IMR-90 (cell line): ENCODE measurements around the gene SKAP1. TPM values are rescaled to one million over a fixed set of nuclear protein-coding genes. Genes with fewer than 3 reads are reported as not detected.

Experiments
- ATAC-seq: fragments of 200-7000 bp; cut with Tn5 transposase; 2 replicates; pipeline ENCODE4 v1.9.1; 2020; ENCODE audit warnings: low read depth, mild to moderate bottlenecking, moderate library complexity
- BruUV-seq: library from RNA; stranded (reverse); fragments of 400-500 nt; replicated peaks from 2 replicates; lab custom pipeline; 2021; lab: Mats Ljungman, UMichigan
- CTCF ChIA-PET: fragments of 300-600 bp; formaldehyde crosslinking; extraction: SDS; loops from one replicate; lab custom pipeline; 2021; ENCODE audit warnings: antibody characterized with exemption; lab: Yijun Ruan, JAX
- POLR2A ChIA-PET: fragments of 300-600 bp; sonication (Branson Sonifier 250); formaldehyde crosslinking; loops from one replicate; lab custom pipeline; 2022; ENCODE audit warnings: antibody characterized with exemption; ENCODE audit not compliant: unreplicated experiment; lab: Charles Lee
- DNase-seq: peaks from one replicate; pipeline ENCODE4 v3.0.0; 2013
- H2AFZ ChIP-seq: replicated peaks from 2 replicates; pipeline ENCODE3; 2013; ENCODE audit warnings: low read length, mild to moderate bottlenecking; ENCODE audit not compliant: poor library complexity
- H2AK5ac ChIP-seq: 2 replicates; pipeline ENCODE4 v1.6.1; 2013; ENCODE audit warnings: low read depth, low read length, inconsistent platforms
- H2AK9ac ChIP-seq: replicated peaks from 2 replicates; pipeline ENCODE3; 2013; ENCODE audit warnings: mild to moderate bottlenecking, low read depth, low read length, moderate library complexity; ENCODE audit not compliant: poor library complexity
- H2BK120ac ChIP-seq: 2 replicates; pipeline ENCODE4 v1.6.1; 2013; ENCODE audit warnings: low read depth, low read length, inconsistent platforms
- H2BK15ac ChIP-seq: 3 replicates; pipeline ENCODE4 v1.6.1; 2013; ENCODE audit warnings: low read depth, low read length, inconsistent platforms
- H2BK20ac ChIP-seq: 2 replicates; pipeline ENCODE4 v1.6.1; 2013; ENCODE audit warnings: low read depth, mild to moderate bottlenecking, inconsistent platforms, low read length, moderate library complexity
- H2BK5ac ChIP-seq: 2 replicates; pipeline ENCODE4 v1.6.1; 2013; ENCODE audit warnings: mild to moderate bottlenecking, low read depth, low read length, inconsistent platforms; ENCODE audit not compliant: poor library complexity, severe bottlenecking
- H3K14ac ChIP-seq: replicated peaks from 2 replicates; pipeline ENCODE4 v1.6.1; 2013; ENCODE audit warnings: low read depth, low read length, inconsistent platforms
- H3K18ac ChIP-seq: 2 replicates; pipeline ENCODE4 v1.6.1; 2013; ENCODE audit warnings: low read depth, low read length, control low read depth
- H3K23ac ChIP-seq: 2 replicates; pipeline ENCODE4 v1.6.1; 2013; ENCODE audit warnings: low read depth, low read length, inconsistent platforms
- H3K27ac ChIP-seq: 2 replicates; pipeline ENCODE4 v1.5.1; 2013; ENCODE audit warnings: mild to moderate bottlenecking, control low read depth, low read length; ENCODE audit not compliant: insufficient read depth
- H3K27me3 ChIP-seq: 2 replicates; pipeline ENCODE4 v1.6.1; 2013; ENCODE audit warnings: low read length; ENCODE audit not compliant: control insufficient read depth, insufficient read depth
- H3K36me3 ChIP-seq: 2 replicates; pipeline ENCODE4 v1.6.1; 2013; ENCODE audit warnings: low read length, mixed read lengths; ENCODE audit not compliant: control insufficient read depth, insufficient read depth
- H3K4ac ChIP-seq: 2 replicates; pipeline ENCODE4 v1.6.1; 2013; ENCODE audit warnings: low read depth, low read length, inconsistent platforms
- H3K4me1 ChIP-seq: 2 replicates; pipeline ENCODE4 v1.6.1; 2013; ENCODE audit warnings: low read length, mixed read lengths; ENCODE audit not compliant: control insufficient read depth, insufficient read depth
- H3K4me2 ChIP-seq: 2 replicates; pipeline ENCODE4 v1.6.1; 2013; ENCODE audit warnings: low read depth, mild to moderate bottlenecking, control low read depth, low read length, moderate library complexity
- H3K4me3 ChIP-seq: 2 replicates; pipeline ENCODE4 v1.5.1; 2013; ENCODE audit warnings: low read depth, mild to moderate bottlenecking, control low read depth, low read length, moderate library complexity; ENCODE audit not compliant: insufficient read depth
- H3K56ac ChIP-seq: 2 replicates; pipeline ENCODE4 v1.6.1; 2013; ENCODE audit warnings: low read length, inconsistent platforms; ENCODE audit not compliant: insufficient read depth; ENCODE audit errors: extremely low read depth
- H3K79me1 ChIP-seq, 2 experiments: 2 replicates each; pipeline ENCODE4 v1.6.1; 2013; ENCODE audit warnings: low read length in 2 of 2, inconsistent platforms in 1 of 2, low read depth in 1 of 2
- H3K9ac ChIP-seq: 2 replicates; pipeline ENCODE4 v1.6.1; 2013; ENCODE audit warnings: low read depth, low read length, control low read depth
- H3K9me1 ChIP-seq: 2 replicates; pipeline ENCODE4 v1.6.1; 2013; ENCODE audit warnings: low read length, inconsistent platforms; ENCODE audit not compliant: insufficient read depth
- H3K9me3 ChIP-seq: 2 replicates; pipeline ENCODE4 v1.6.1; 2013; ENCODE audit warnings: low read length; ENCODE audit not compliant: control insufficient read depth, insufficient read depth
- H4K20me1 ChIP-seq: 2 replicates; pipeline ENCODE4 v1.6.1; 2013; ENCODE audit warnings: low read length, inconsistent platforms; ENCODE audit not compliant: insufficient read depth
- H4K5ac ChIP-seq: 2 replicates; pipeline ENCODE4 v1.6.1; 2013; ENCODE audit warnings: mild to moderate bottlenecking, low read depth, low read length, control low read depth
- H4K8ac ChIP-seq, 2 experiments: 2 replicates each; pipeline ENCODE4 v1.6.1; 2013; ENCODE audit warnings: low read depth in 2 of 2, low read length in 2 of 2, control low read depth in 1 of 2, inconsistent platforms in 1 of 2
- H4K91ac ChIP-seq: 2 replicates; pipeline ENCODE4 v1.6.1; 2013; ENCODE audit warnings: low read depth, low read length, inconsistent platforms; ENCODE audit not compliant: insufficient read depth
- BHLHE40 ChIP-seq: fragments of 150-350 bp; IDR thresholded peaks from 2 replicates; pipeline ENCODE4 v1.6.1; 2016; ENCODE audit warnings: mild to moderate bottlenecking, low read depth, low read length
- CEBPB ChIP-seq: IDR thresholded peaks from 2 replicates; pipeline ENCODE4 v1.6.1; 2012; ENCODE audit warnings: low read depth, low read length, improper control_type of control experiment
- CHD1 ChIP-seq: IDR thresholded peaks from 2 replicates; pipeline ENCODE4 v1.6.1; 2012; ENCODE audit warnings: low read depth, low read length, improper control_type of control experiment
- CTCF ChIP-seq: conservative IDR thresholded peaks from 2 replicates; pipeline ENCODE4 v1.5.1; 2012; ENCODE audit warnings: mild to moderate bottlenecking, low read depth, low read length, improper control_type of control experiment
- FOS ChIP-seq: fragments of 150-350 bp; IDR thresholded peaks from 2 replicates; pipeline ENCODE4 v1.6.1; 2016; ENCODE audit warnings: low read depth, low read length
- MAFK ChIP-seq: IDR thresholded peaks from 2 replicates; pipeline ENCODE4 v1.6.1; 2012; ENCODE audit warnings: low read depth, low read length, improper control_type of control experiment
- MAZ ChIP-seq: IDR thresholded peaks from 2 replicates; pipeline ENCODE4 v1.6.1; 2012; ENCODE audit warnings: low read depth, mild to moderate bottlenecking, low read length, improper control_type of control experiment, moderate library complexity, borderline replicate concordance
- MXI1 ChIP-seq: IDR thresholded peaks from 2 replicates; pipeline ENCODE4 v1.6.1; 2012; ENCODE audit warnings: low read depth, mild to moderate bottlenecking, low read length, moderate library complexity, borderline replicate concordance
- NFE2L2 ChIP-seq: fragments of 150-350 bp; IDR thresholded peaks from 2 replicates; pipeline ENCODE4 v1.6.1; 2016; ENCODE audit warnings: low read depth, mild to moderate bottlenecking, low read length
- POLR2A ChIP-seq: IDR thresholded peaks from 2 replicates; pipeline ENCODE4 v1.6.1; 2012; ENCODE audit warnings: mild to moderate bottlenecking, low read depth, low read length
- RAD21 ChIP-seq: IDR thresholded peaks from 2 replicates; pipeline ENCODE4 v1.6.1; 2012; ENCODE audit warnings: low read length, improper control_type of control experiment
- RCOR1 ChIP-seq: IDR thresholded peaks from 2 replicates; pipeline ENCODE4 v1.6.1; 2012; ENCODE audit warnings: mild to moderate bottlenecking, low read length, improper control_type of control experiment; ENCODE audit not compliant: insufficient replicate concordance
- RFX5 ChIP-seq: IDR thresholded peaks from 2 replicates; pipeline ENCODE4 v1.8.0; 2012; ENCODE audit warnings: low read depth, mild to moderate bottlenecking, low read length, moderate library complexity
- SMC3 ChIP-seq: fragments of 150-350 bp; IDR thresholded peaks from 2 replicates; pipeline ENCODE4 v1.6.1; 2016; ENCODE audit warnings: low read depth, mild to moderate bottlenecking, antibody characterized with exemption, low read length, moderate library complexity
- USF2 ChIP-seq: fragments of 150-350 bp; IDR thresholded peaks from 2 replicates; pipeline ENCODE4 v1.6.1; 2017; ENCODE audit warnings: mild to moderate bottlenecking, antibody characterized with exemption, low read length, low read depth
- WGBS, 2 experiments: methylation state at CpG; one replicate each; pipeline versions ENCODE4 v1.1.5 to v1.1.7; 2013; ENCODE audit warnings: missing lambda C conversion rate in 2 of 2; ENCODE audit not compliant: insufficient read length in 1 of 2; ENCODE audit errors: extremely low coverage in 2 of 2; 5-methylcytosine and 5-hydroxymethylcytosine counted together
- dilution Hi-C: fragments of 300-500 bp; cut with HindIII; formaldehyde crosslinking; loops from one replicate; pipeline ENCODE4 v1.14.3; 2018; ENCODE audit warnings: low sequenced_read_pairs; ENCODE audit not compliant: unreplicated experiment
- in situ Hi-C: fragments of 300-500 bp; cut with MboI; formaldehyde crosslinking; loops from 3 replicates; pipeline ENCODE4 v1.14.3; 2019; ENCODE audit warnings: low sequenced_read_pairs, inconsistent platforms, mixed read lengths
- intact Hi-C: fragments of 100-400 bp; cut with micrococcal nuclease; formaldehyde crosslinking; loops from 2 replicates; pipeline ENCODE4 v1.10.0; 2022
- polyA plus RNA-seq, 3 experiments: library from polyadenylated mRNA; depleted of rRNA; stranded (reverse); fragments of >200 nt; gene quantifications; 2 replicates each; pipeline ENCODE4 v1.2.3, GENCODE V29; 2012; ENCODE audit warnings: low replicate concordance in 1 of 3
- total RNA-seq: library from RNA; depleted of rRNA; stranded (reverse); fragments of >200 nt; gene quantifications from 2 replicates; pipeline ENCODE4 v1.2.3, GENCODE V29; 2012
- TF ChIP-seq, protein P1 (sequence below): fragments of 150-350 bp; IDR thresholded peaks from 2 replicates; pipeline ENCODE4 v1.6.1; 2016; ENCODE audit warnings: low read depth, mild to moderate bottlenecking, low read length, moderate library complexity, borderline replicate concordance

Gene SKAP1
- total and polyA plus RNA-seq, 2 of the 4 experiments (the other 2 are of a cell fraction), result not detected

DNA sequence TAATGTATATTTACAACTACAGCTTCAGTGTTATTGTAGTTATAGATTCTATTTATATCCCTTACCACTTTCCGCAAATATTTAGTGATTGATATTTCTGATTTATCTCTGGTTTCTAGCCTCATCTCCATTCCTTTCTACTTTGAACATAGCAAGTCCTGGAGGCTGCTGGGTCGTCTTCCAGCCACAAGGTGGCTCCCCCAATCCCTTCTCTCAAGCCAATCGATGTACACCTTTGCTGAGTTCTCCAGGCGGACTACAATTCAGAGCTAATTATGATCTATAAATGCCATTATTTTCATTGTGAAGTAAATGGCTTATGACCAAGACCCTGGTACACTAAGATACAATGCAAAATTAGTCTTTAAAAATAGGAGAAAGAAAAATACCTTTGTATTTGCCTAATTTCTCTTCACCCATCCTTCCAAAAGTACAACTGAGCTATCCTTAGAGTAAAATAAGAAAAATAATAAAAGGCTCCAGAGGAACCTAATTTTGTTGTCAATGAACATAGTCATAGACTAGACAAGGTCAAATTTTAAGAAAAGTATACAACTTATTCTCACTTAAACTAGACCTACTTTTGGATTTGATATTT, 122.1 kb downstream of the SKAP1 start:
- no peaks in the 10 kb centered on the region for H4K20me1 ChIP-seq
- no peak overlapping the region for H3K4me2 ChIP-seq
- ATAC-seq (peak; percentile 87), DNase-seq (peak; percentile 74)
- in situ Hi-C loops (no loop called here), dilution Hi-C loops (no loop called here), intact Hi-C loops (loop anchor here (1.0 kb wide), 1 partner anchor 310 kb away; no protein-coding TSS in a partner anchor)
- no peak overlapping the region for H2BK20ac ChIP-seq
- H3K4ac ChIP-seq, result no peak overlapping the region
- no peaks in the 10 kb centered on the region for H3K9me1 ChIP-seq
- no peak overlapping the region for H3K14ac ChIP-seq
- H3K4me1 ChIP-seq, result no peaks in the 10 kb centered on the region
- H3K18ac ChIP-seq, result no peak overlapping the region
- BruUV-seq, result no TSS peak
- H3K9ac ChIP-seq, result no peak overlapping the region
- no peak overlapping the region for H3K23ac ChIP-seq
- no peak overlapping the region for H4K8ac ChIP-seq
- TF ChIP-seq SMC3 (peak; percentile 84), BHLHE40 (no peak), NFE2L2 (no peak), RFX5 (no peak), CHD1 (no peak), RAD21 (peak; percentile 69), MAZ (no peak), MAFK (no peak), USF2 (no peak), CTCF (peak; percentile 80), MXI1 (no peak), CEBPB (no peak), FOS (no peak), RCOR1 (no peak), POLR2A (no peak)
- TF ChIP-seq, protein P1, sequence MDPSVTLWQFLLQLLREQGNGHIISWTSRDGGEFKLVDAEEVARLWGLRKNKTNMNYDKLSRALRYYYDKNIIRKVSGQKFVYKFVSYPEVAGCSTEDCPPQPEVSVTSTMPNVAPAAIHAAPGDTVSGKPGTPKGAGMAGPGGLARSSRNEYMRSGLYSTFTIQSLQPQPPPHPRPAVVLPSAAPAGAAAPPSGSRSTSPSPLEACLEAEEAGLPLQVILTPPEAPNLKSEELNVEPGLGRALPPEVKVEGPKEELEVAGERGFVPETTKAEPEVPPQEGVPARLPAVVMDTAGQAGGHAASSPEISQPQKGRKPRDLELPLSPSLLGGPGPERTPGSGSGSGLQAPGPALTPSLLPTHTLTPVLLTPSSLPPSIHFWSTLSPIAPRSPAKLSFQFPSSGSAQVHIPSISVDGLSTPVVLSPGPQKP, result no peak
- H2AK9ac ChIP-seq, result no peak overlapping the region
- no peak overlapping the region for H4K91ac ChIP-seq
- no peak overlapping the region for H2BK5ac ChIP-seq
- ChIA-PET CTCF (interaction anchor here (0.6 to 1.7 kb wide), 7 partner anchors 11 to 305 kb away, joined by 3 to 7 read pairs (median 3); no protein-coding TSS in a partner anchor), POLR2A (interaction anchor here (0.5 kb wide), 1 partner anchor 279 kb away, joined by 4 read pairs; no protein-coding TSS in a partner anchor)
- no peak overlapping the region for H4K5ac ChIP-seq
- H3K79me1 ChIP-seq, result no peaks in the 10 kb centered on the region
- H3K36me3 ChIP-seq, result no peaks in the 10 kb centered on the region
- no peaks in the 10 kb centered on the region for H3K9me3 ChIP-seq
- no peak overlapping the region for H3K56ac ChIP-seq
- no peak overlapping the region for H2BK15ac ChIP-seq
- H2BK120ac ChIP-seq, result no peak overlapping the region
- H2AFZ ChIP-seq, result no peak overlapping the region
- H3K27ac ChIP-seq, result no peak overlapping the region
- H3K27me3 ChIP-seq, result peaks cover 52% of the 10 kb centered on the region
- H2AK5ac ChIP-seq, result no peak overlapping the region
- H3K4me3 ChIP-seq, result no peak overlapping the region
- no CpG with 5 or more reads among the region's 4 CpGs for WGBS, 2 experiments
